ENCODE results near the gene DCLK1.

The DCLK1 gene

DNA sequence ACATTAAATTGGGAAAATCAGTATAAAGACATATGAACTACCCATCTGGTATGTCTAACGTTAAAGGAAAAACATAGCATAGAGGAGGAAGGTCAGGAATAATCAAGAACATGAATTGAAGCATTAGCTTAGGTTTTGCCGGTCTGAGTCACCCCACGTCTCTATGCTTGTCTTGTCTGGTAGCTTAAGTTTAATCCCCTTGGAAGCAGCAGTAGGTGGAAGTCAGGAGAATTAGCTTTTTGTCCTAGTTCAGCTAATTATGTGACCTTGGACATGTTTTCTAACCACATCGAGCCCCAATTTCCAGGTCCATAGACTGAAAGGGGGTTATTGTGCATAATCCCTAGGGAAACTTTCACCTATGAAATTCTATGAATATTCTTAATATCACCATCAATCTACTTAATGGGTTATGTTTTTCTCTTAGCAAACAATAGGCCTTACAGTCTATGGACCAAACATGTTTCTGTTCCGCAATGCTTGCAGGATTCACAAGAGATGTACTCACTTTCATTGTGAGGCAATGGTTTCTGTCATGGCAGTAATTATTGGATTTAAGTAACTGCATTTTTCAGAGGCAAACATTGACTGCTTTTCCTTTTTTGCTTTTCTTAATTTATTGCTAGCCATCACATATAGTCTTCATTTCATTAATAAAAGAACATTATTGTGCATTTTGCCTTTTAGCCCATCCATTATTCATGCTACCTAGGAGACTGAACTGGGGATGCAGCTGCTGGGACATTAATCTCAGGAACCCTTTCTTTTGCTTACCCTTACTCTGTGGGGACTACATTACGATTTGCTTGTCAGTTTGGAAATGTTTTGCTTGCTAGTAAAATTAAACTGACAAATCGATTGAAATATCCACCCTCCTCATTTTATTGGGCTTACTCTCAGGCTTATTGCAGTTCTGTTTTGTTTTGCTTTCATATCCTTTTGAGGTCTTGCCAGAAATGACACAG is 349.9 kb downstream of the DCLK1 start:
- no peaks in the 10 kb centered on the region for H3F3A ChIP-seq (ENCODE audit: low read depth)
- H3K4me3 ChIP-seq (ENCODE audit: low read length, poor library complexity, severe bottlenecking): no peak overlapping the region
- H3K36me3 ChIP-seq (ENCODE audit: insufficient read depth, low read length): no peaks in the 10 kb centered on the region
- TF ChIP-seq, protein P1, sequence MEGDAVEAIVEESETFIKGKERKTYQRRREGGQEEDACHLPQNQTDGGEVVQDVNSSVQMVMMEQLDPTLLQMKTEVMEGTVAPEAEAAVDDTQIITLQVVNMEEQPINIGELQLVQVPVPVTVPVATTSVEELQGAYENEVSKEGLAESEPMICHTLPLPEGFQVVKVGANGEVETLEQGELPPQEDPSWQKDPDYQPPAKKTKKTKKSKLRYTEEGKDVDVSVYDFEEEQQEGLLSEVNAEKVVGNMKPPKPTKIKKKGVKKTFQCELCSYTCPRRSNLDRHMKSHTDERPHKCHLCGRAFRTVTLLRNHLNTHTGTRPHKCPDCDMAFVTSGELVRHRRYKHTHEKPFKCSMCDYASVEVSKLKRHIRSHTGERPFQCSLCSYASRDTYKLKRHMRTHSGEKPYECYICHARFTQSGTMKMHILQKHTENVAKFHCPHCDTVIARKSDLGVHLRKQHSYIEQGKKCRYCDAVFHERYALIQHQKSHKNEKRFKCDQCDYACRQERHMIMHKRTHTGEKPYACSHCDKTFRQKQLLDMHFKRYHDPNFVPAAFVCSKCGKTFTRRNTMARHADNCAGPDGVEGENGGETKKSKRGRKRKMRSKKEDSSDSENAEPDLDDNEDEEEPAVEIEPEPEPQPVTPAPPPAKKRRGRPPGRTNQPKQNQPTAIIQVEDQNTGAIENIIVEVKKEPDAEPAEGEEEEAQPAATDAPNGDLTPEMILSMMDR (conservative IDR thresholded peaks at IDR 0.05; ENCODE audit: low read length): no peak
- no peak for TF ChIP-seq EZH2phosphoT487 (IDR thresholded peaks at IDR 0.05; ENCODE audit: borderline replicate concordance)
- H3K4me1 ChIP-seq (ENCODE audit: insufficient read depth, low read length, poor library complexity, severe bottlenecking): no peaks in the 10 kb centered on the region
- H3K27me3 ChIP-seq (ENCODE audit: insufficient read depth, low read length, poor library complexity, severe bottlenecking): no peaks in the 10 kb centered on the region
- H3K9me3 ChIP-seq (ENCODE audit: insufficient read depth, low read depth, low read length): no peaks in the 10 kb centered on the region
- H3K79me2 ChIP-seq (ENCODE audit: insufficient read depth, low read length): no peaks in the 10 kb centered on the region
- no peak overlapping the region for H3K9ac ChIP-seq (ENCODE audit: low read depth, low read length, poor library complexity, severe bottlenecking)
- no peaks in the 10 kb centered on the region for H3K9me2 ChIP-seq (replicated peaks; ENCODE audit: low read depth, low read length)
- no peaks in the 10 kb centered on the region for H4K20me1 ChIP-seq (ENCODE audit: insufficient read depth, low read length, poor library complexity, severe bottlenecking)
- no peak overlapping the region for H3K4me2 ChIP-seq (ENCODE audit: low read depth, low read length, poor library complexity, severe bottlenecking)
- H2AFZ ChIP-seq (ENCODE audit: low read length): no peak overlapping the region

DNA sequence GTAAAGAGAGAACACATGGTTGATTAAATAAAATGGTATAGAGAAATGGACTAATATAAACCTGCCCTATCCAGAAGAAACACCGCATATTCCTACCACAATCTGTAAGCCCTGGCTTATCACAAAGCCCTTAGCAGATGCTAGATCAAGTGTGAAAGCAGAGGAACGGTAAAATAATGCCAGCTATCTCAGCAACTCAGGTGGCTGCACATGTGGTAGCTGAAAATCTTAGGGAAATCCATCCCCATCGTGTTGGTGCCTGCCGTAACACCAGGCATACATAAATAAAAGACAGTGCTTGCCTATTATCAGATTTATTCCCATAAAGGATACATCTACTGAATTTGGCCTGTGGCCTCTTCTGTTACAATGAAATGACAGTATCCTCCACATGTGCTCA is 350.6 kb downstream of the DCLK1 start:
- TF ChIP-seq, protein P1 (conservative IDR thresholded peaks at IDR 0.05; ENCODE audit: low read length): no peak
- no peak for TF ChIP-seq EZH2phosphoT487 (IDR thresholded peaks at IDR 0.05; ENCODE audit: borderline replicate concordance)
- H3F3A ChIP-seq (ENCODE audit: low read depth): no peaks in the 10 kb centered on the region
- H3K9ac ChIP-seq (ENCODE audit: low read depth, low read length, poor library complexity, severe bottlenecking): no peak overlapping the region
- no peaks in the 10 kb centered on the region for H3K9me2 ChIP-seq (replicated peaks; ENCODE audit: low read depth, low read length)
- no peaks in the 10 kb centered on the region for H3K27me3 ChIP-seq (ENCODE audit: insufficient read depth, low read length, poor library complexity, severe bottlenecking)
- H3K4me3 ChIP-seq (ENCODE audit: low read length, poor library complexity, severe bottlenecking): no peak overlapping the region
- H3K79me2 ChIP-seq (ENCODE audit: insufficient read depth, low read length): no peaks in the 10 kb centered on the region
- H3K4me1 ChIP-seq (ENCODE audit: insufficient read depth, low read length, poor library complexity, severe bottlenecking): no peaks in the 10 kb centered on the region
- H2AFZ ChIP-seq (ENCODE audit: low read length): no peak overlapping the region
- no peak overlapping the region for H3K4me2 ChIP-seq (ENCODE audit: low read depth, low read length, poor library complexity, severe bottlenecking)
- H4K20me1 ChIP-seq (ENCODE audit: insufficient read depth, low read length, poor library complexity, severe bottlenecking): no peaks in the 10 kb centered on the region
- no peaks in the 10 kb centered on the region for H3K36me3 ChIP-seq (ENCODE audit: insufficient read depth, low read length)
- H3K9me3 ChIP-seq (ENCODE audit: insufficient read depth, low read depth, low read length): no peaks in the 10 kb centered on the region

DNA sequence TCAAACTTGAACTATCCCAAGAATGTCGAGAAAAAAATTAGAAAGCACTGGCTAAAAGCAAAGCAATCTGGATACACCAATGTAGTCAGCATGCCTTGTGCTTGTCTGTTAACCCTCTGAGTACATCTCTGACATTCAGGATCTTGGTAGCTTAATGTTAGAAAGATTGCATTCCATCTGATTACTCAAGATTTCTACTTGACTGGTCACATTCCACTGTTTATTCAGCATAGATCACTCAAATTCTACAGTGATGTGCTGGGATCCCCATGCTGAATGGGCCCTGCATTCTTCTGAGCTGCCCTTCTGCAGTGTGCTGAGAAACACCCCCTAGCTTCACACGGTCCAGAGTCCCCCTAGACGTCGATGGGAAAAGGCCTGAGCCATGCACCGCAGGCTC is 359.3 kb downstream of the DCLK1 start:
- Histone ChIP-seq H3K4me2 (ENCODE audit: low read depth, low read length, poor library complexity, severe bottlenecking) (no peak overlapping the region), H3K36me3 (ENCODE audit: insufficient read depth, low read length) (no peaks in the 10 kb centered on the region), H3F3A (ENCODE audit: low read depth) (no peaks in the 10 kb centered on the region), H4K20me1 (ENCODE audit: insufficient read depth, low read length, poor library complexity, severe bottlenecking) (no peaks in the 10 kb centered on the region), H3K9me3 (ENCODE audit: insufficient read depth, low read depth, low read length) (no peaks in the 10 kb centered on the region), H3K4me1 (ENCODE audit: insufficient read depth, low read length, poor library complexity, severe bottlenecking) (no peaks in the 10 kb centered on the region), H3K9ac (ENCODE audit: low read depth, low read length, poor library complexity, severe bottlenecking) (no peak overlapping the region), H3K4me3 (ENCODE audit: low read length, poor library complexity, severe bottlenecking) (no peak overlapping the region), H3K79me2 (ENCODE audit: insufficient read depth, low read length) (no peaks in the 10 kb centered on the region), H2AFZ (ENCODE audit: low read length) (no peak overlapping the region), H3K9me2 (replicated peaks; ENCODE audit: low read depth, low read length) (no peaks in the 10 kb centered on the region), H3K27me3 (ENCODE audit: insufficient read depth, low read length, poor library complexity, severe bottlenecking) (no peaks in the 10 kb centered on the region)
- TF ChIP-seq, protein P1 (conservative IDR thresholded peaks at IDR 0.05; ENCODE audit: low read length): no peak
- no peak for TF ChIP-seq EZH2phosphoT487 (IDR thresholded peaks at IDR 0.05; ENCODE audit: borderline replicate concordance)

Measured in Loucy (cell line).